OCI-M2 (cell line): ENCODE measurements around the gene TMC3.

Experiments
- DNase-seq: peaks from one replicate; lab custom pipeline; 2025; ENCODE audit not compliant: unreplicated experiment; lab: John Stamatoyannopoulos, UW

Gene TMC3

GRCh38 chr15:81301385-81301784 is 72.6 kb downstream of the TMC3 start:
- no peak for DNase-seq

GRCh38 chr15:81299630-81300273 is 74.3 kb downstream of the TMC3 start:
- DNase-seq, result no peak

- DNase-seq, result no peak
These were observed 74.9 kb downstream of the TMC3 start for GRCh38 chr15:81299156-81299555.

GRCh38 chr15:81298611-81299010 is 75.4 kb downstream of the TMC3 start:
- DNase-seq, result no peak

GRCh38 chr15:81297603-81298575 is 76.1 kb downstream of the TMC3 start:
- DNase-seq, result no peak

GRCh38 chr15:81297147-81297572 is 76.9 kb downstream of the TMC3 start:
- no peak for DNase-seq

- DNase-seq, result no peak
These were observed 77.3 kb downstream of the TMC3 start for GRCh38 chr15:81296673-81297072.

- DNase-seq, result no peak
These were observed 77.8 kb downstream of the TMC3 start for GRCh38 chr15:81296186-81296585.

GRCh38 chr15:81295486-81296121 is 78.4 kb downstream of the TMC3 start:
- DNase-seq, result no peak

GRCh38 chr15:81294516-81294880 is 79.5 kb downstream of the TMC3 start:
- DNase-seq, result no peak

- DNase-seq, result no peak
These were observed 80.1 kb downstream of the TMC3 start for GRCh38 chr15:81293728-81294515.

- no peak for DNase-seq
These were observed 81.5 kb downstream of the TMC3 start for GRCh38 chr15:81292523-81293001.

GRCh38 chr15:81291916-81292522 is 82.0 kb downstream of the TMC3 start:
- no peak for DNase-seq

GRCh38 chr15:81289910-81290309 is 84.1 kb downstream of the TMC3 start:
- DNase-seq, result no peak

GRCh38 chr15:81288616-81289015 is 85.4 kb downstream of the TMC3 start:
- DNase-seq, result no peak

- DNase-seq, result no peak
These were observed 86.0 kb downstream of the TMC3 start for GRCh38 chr15:81288040-81288439.

- no peak for DNase-seq
These were observed 87.3 kb downstream of the TMC3 start for GRCh38 chr15:81286621-81287121.

- DNase-seq, result no peak
These were observed 88.6 kb downstream of the TMC3 start for GRCh38 chr15:81285461-81285860.

GRCh38 chr15:81284256-81285031 is 89.6 kb downstream of the TMC3 start:
- no peak for DNase-seq
